HG02588 (cell line): ENCODE data around the gene MAEA.
"Not testable (repeated sequence)": the region's sequence is repeated elsewhere in the genome, so short reads cannot be mapped to it uniquely, and the experiment has no call there.

ENCODE experiments used
- ATAC-seq: cut with Tn5 transposase; IDR thresholded peaks from one replicate; pipeline ENCODE4 v1.9.1; 2021; ENCODE audit warnings: mild to moderate bottlenecking, moderate library complexity; ENCODE audit not compliant: unreplicated experiment

MAEA gene

DNA sequence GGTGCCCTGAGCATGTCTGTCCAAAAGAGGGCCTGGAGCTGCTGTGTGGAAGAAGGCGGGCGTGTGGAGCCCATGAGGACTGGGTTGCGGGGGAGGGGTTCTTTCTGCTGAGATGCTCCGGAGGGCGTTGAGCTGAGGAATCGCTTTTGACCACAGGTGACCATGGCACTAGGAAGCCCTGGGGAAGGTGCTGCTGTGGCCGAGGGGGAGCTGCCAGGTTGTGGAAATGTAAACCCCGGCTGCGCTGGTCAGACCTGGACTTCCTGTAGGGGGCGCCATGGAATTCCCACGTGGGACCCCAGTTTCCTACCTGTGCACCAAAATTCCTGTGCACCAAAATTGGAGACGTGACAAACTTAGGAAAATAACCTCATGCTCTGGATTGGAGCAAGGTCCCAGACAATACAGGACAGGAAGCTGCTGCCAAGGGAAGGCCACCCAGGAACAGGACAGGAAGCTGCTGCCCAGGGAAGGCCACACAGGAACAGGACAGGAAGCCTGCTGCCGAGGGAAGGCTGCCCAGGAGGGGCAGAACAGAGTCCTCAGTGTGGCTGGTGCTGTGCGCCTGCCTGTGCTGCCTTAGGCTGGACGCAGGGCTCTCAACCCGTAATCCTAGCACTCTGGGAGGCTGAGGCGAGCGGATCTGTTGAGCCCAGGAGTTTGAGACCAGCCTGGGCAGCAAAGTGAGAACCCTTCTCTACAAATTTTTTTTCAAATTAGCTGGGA is 29.0 kb downstream of the MAEA start:
- no peak for ATAC-seq

- ATAC-seq = no peak
Measured at GRCh38 chr4:1321486-1321885, 31.8 kb downstream of the MAEA start.

- ATAC-seq = no peak
Measured at GRCh38 chr4:1321946-1322650, 32.4 kb downstream of the MAEA start.

DNA sequence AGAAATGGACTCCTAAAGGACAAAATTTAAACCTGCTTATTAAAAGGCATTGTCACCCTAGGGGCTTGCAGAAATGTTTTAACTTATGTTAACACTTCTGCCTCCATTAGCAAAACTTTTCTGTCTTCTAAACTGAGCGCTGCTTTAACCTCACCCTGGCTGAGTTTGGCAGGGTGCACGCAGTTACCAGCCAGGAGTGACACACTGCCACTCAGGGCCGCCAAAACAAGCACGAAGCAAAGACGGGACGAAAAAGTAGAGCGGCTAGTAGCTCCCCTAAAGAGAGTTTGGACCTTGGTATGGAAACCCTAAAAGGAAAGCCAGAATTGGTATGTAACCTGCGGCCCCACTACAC is 33.6 kb downstream of the MAEA start:
- no peak for ATAC-seq

GRCh38 chr4:1323635-1324442 is 34.1 kb downstream of the MAEA start:
- no peak for ATAC-seq

- ATAC-seq = not testable (repeated sequence)
Measured at GRCh38 chr4:1324443-1325175, 34.9 kb downstream of the MAEA start.

GRCh38 chr4:1325176-1325480 is 35.4 kb downstream of the MAEA start:
- ATAC-seq = no peak

DNA sequence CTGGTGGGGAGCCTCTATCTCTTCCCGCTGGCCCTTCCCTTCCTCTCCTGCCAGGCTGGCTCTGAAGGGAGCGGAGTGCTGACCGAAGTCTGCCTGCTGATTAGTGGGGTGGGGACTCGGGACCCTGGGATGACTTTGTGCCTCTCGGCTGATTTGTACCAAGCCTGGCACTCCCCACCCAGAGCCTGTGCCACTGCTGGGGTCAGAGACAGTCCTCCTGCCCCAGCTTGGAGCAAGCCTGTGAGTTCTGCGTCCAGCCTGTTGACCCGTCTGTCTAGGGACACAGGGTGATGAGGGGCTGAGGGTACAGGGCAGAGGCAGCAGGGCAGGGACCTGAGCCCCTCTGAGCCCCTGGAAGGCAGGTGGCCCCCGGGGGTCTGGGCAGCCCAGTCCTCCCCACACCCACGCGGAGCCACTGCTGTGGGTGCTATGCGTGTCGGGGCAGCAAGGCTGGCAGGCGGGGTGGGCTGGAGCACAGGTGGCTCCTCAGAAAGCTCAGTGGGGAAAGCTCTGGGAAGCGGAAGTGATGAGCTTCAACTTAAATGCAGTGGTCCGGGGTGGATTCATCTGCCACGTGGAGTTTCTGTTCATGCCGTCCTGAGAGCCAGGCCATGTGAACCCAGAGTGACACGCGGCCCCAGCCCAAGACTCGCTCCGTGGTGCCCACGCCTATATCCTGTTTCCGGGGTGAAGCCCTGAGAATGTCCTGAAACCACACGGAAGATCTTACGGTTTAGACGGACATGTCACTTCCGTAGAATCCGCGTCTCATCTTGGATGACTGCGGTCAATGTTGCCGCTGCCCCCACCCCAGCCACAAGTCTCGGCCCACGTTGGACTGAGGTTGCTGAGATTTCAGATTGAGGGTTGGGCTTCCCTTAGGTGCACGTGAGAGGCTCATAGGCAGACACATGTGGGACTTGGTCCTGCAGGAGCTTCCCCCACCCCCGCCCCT is 36.3 kb downstream of the MAEA start:
- ATAC-seq = no peak

GRCh38 chr4:1326751-1327525 is 37.2 kb downstream of the MAEA start:
- ATAC-seq = no peak

DNA sequence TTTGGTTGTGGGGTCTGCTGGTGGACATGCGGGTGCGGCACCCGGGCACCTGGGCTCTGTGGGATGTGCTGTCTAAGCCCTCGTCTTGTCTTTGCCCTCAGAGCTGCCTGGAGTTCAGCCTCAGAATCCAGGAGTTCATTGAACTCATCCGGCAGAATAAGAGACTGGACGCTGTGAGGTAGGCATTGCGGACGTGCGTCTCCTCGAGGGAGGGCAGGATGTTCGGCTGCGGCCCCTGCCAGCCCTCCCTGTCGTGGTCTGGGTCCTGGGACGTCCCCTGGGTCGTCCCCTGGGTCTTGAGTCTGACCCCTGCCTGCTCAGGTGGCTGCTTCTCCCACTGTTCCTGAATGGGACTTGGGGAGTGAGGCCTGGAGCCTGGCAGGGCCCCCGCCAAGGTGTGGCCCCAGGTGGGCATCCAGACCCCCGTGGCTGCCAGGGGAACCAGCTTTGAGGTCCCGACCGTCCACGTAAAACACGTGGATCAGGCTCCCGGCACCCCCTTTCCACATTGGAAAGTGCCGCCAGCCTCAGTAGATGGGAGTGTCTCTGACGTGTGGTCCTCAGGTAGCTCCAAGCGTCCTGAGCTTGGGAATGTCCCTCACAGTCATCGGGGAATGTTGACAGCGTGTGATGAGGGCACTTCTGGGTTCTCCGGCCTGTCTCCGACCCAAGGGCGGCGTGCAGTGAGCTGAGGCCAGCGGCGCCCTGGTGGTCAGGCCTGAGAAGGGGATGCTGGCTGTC is 38.0 kb downstream of the MAEA start:
- ATAC-seq = no peak

DNA sequence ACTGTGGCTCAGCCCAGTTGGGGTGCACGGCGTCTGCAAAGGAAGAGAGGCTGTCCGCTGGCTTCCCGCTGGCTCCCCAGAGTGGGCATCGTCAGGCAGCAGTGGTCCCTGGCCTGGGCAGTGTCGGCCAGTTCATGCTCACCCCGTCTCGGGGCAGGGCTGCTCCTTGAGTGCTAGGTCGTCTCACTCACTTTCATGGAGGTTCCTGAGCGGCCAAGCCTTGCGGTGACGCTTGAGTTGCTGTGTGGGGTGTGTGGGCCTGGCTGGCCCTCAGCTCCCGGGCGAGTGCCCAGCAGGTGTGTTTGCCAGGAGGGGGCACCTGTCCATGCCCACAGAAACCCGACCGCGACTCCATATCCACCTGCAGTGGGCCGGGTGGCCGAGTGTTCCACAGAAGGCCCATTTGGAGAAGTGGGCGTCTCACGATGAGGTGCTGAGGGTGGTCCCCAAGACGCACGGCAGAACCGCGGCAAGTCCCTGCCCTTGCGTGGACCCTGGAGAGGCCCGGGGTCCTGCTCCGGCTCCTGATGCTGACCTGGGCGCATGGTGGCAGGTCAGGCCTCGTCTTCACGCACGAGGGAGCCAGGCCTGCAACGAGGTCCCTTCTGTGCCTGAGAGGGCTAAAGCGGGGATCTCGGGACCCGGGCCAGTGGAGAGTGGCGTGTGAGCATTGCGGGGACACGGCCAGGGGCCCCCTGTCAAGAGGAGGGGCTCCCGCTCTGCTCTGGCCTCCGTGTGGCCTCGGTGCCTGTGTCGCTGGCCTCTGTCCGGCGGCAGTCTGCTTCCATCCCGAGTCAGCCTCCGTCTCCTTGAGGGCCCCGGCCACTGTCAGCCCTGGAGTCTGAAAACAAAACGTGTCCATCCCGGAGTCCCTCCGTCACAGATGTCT is 38.8 kb downstream of the MAEA start:
- ATAC-seq = no peak

GRCh38 chr4:1329408-1330371 is 40.0 kb downstream of the MAEA start:
- no peak for ATAC-seq

DNA sequence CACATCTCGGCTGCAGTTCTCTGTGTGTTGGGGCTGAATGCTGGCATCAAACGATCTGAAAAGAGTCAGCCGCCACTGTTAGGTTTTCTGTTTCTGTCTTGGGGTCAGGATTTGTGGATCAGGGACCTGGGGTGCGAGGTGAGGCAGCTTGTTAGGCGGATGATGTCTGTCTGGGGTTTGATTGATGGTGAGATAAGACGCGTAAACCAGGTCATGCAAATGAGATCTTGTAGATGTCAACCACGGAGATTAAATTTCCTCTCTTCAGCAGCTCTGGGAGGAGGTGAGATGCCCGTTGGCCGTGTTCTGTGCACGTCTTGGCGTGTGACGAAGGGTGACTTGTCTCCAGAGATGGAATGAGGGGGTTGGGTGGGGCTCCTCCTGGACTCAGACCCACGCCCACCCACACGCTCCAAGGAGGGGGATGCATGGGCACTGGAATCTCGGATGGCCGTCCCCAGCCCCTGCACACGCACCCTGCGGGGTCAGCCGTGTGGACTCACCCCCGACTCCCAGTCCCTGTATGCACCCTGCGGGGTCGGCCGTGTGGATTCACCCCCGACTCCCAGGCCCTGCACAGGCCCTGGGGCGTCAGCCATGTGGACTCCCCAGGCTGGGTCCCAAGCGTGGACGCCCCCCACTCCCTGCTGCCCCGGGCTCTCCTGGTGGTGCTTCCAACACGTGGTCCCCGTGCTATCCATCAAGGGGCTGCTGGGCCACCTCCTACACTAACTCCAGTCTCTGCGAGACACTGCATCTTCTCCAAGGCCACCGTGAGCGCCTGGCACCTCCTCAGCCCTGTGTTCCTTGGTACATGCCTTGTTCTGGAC is 41.3 kb downstream of the MAEA start:
- ATAC-seq = no peak

DNA sequence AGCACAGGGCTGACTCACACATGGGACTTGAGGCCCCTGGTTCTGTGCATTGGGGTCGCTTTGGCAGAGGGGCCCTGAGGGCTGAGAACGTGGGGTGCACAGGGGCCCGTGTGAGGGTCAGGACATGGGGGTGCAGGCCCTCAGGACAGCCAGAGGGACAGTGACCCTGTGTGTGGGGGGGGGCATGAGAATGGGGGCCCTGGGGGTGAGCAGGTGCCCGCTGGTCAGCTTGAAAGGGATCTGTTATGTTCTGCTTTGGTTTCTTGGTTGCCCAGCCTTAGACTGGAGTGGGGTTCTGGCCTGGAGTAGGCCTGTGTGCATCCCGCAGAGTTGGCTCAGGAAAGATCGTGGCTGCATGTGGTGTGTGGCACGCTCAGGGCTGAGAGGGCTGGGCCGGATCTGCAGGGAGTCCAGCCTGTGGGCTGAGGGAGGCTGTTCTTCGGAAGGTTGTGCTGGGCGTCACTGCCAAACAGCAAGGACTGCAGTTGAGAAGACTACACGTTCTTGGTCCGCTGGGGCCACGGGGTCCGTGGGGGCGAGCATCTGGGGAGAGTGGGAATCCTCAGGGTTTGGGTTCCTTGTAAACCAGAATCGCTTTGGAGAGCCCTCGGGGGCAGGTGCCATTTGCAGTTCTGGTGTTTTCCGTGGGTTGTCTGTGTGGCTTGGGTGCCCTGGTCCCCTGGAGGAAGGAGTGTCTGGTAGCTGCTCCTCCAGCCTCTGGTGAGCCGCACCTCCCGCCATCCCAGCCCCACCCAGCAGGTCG is 42.1 kb downstream of the MAEA start:
- no peak for ATAC-seq

DNA sequence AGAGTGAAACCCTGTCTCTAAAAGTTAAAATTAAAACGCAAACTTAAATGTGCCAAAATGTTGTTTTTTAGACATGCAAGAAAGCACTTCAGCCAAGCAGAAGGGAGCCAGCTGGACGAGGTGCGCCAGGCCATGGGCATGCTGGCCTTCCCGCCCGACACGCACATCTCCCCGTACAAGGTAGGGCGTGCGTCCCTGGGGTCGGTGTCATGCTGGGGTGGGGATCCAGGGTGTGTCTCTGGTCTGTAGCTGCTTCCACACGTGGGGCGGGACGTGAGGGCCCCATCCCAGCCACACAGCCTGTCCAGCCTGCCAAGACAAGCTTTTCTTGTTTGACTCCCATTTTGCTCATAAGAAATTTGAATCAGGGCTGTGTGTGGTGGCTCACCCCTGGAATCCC is 43.0 kb downstream of the MAEA start:
- ATAC-seq = no peak
